ENCODE data around the gene PLEKHG1. TPM values are rescaled to one million over a fixed set of nuclear protein-coding genes. Genes with fewer than 3 reads are reported as not detected.

The PLEKHG1 gene
- total and polyA plus RNA-seq, 4 donors, result 7.7 to 42.0 (median 24.4) TPM

- ATAC-seq (ENCODE audit: insufficient read depth, low FRiP score), result no peak
- peaks cover 0 to 3% (median 0%) of the 10 kb centered on the region in 4 donors for H3K9me3 ChIP-seq (ENCODE audit: control insufficient read depth in 4 of 4, insufficient read depth in 3 of 4, low read length in 3 of 4)
- TF ChIP-seq CTCF (IDR thresholded peaks at IDR 0.05; ENCODE audit: control extremely low read depth, extremely low read depth), result no peak
These were observed 30.5 kb upstream of the PLEKHG1 start for GRCh38 chr6:150569161-150569560.

GRCh38 chr6:150573041-150573681 is 26.5 kb upstream of the PLEKHG1 start:
- no peaks in the 10 kb centered on the region for H3K9me3 ChIP-seq (ENCODE audit: control insufficient read depth in 4 of 4, insufficient read depth in 3 of 4, low read length in 3 of 4)
- TF ChIP-seq CTCF (IDR thresholded peaks at IDR 0.05; ENCODE audit: control extremely low read depth, extremely low read depth), result no peak
- H3K27ac ChIP-seq (ENCODE audit: low read depth in 1 of 2, low read length in 1 of 2), result no peak overlapping the region
- ATAC-seq (ENCODE audit: insufficient read depth, low FRiP score) (peak; percentile 50), DNase-seq (peak in 1 of 3 donors; percentile 30)
- H3K4me1 ChIP-seq (ENCODE audit: control insufficient read depth in 5 of 5, insufficient read depth in 5 of 5, low read length in 5 of 5), result peaks cover 0 to 20% (median 6%) of the 10 kb centered on the region in 5 donors
- H3K27me3 ChIP-seq (ENCODE audit: control insufficient read depth in 3 of 3, insufficient read depth in 3 of 3, low read length in 2 of 3), result peaks cover 0 to 39% (median 27%) of the 10 kb centered on the region in 3 donors
- 47 to 59% methylated on average over 10 of the region's 10 CpGs for WGBS, 2 donors
- H3K36me3 ChIP-seq (ENCODE audit: control insufficient read depth in 4 of 4, insufficient read depth in 4 of 4, low read length in 4 of 4), result no peaks in the 10 kb centered on the region
- no peak overlapping the region for H3K9ac ChIP-seq (ENCODE audit: insufficient read depth in 1 of 2, low read length in 2 of 2)
- no peak overlapping the region for H3K4me3 ChIP-seq

More at GRCh38 chr6:150569161-150569560, 30.5 kb upstream of the PLEKHG1 start:
- H3K4me3 ChIP-seq, result no peak overlapping the region
- no peaks in the 10 kb centered on the region for H3K36me3 ChIP-seq (ENCODE audit: control insufficient read depth in 4 of 4, insufficient read depth in 4 of 4, low read length in 4 of 4)
- H3K9ac ChIP-seq (ENCODE audit: insufficient read depth in 1 of 2, low read length in 2 of 2), result no peak overlapping the region
- 76 to 85% methylated on average over 2 of the region's 2 CpGs for WGBS, 2 donors
- no peak overlapping the region for H3K27ac ChIP-seq (ENCODE audit: low read depth in 1 of 2, low read length in 1 of 2)
- peaks cover 0 to 19% (median 17%) of the 10 kb centered on the region in 3 donors for H3K27me3 ChIP-seq (ENCODE audit: control insufficient read depth in 3 of 3, insufficient read depth in 3 of 3, low read length in 2 of 3)
- H3K4me1 ChIP-seq (ENCODE audit: control insufficient read depth in 5 of 5, insufficient read depth in 5 of 5, low read length in 5 of 5), result peaks cover 0 to 32% (median 10%) of the 10 kb centered on the region in 5 donors
- DNase-seq, result peak in 2 of 3 donors; percentile 86 to 87

GRCh38 chr6:150575836-150576235 is 23.8 kb upstream of the PLEKHG1 start:
- Histone ChIP-seq H3K27me3 (ENCODE audit: control insufficient read depth in 3 of 3, insufficient read depth in 3 of 3, low read length in 2 of 3) (peaks cover 0 to 42% (median 24%) of the 10 kb centered on the region in 3 donors), H3K36me3 (ENCODE audit: control insufficient read depth in 4 of 4, insufficient read depth in 4 of 4, low read length in 4 of 4) (no peaks in the 10 kb centered on the region), H3K9me3 (ENCODE audit: control insufficient read depth in 4 of 4, insufficient read depth in 3 of 4, low read length in 3 of 4) (no peaks in the 10 kb centered on the region), H3K27ac (ENCODE audit: low read depth in 1 of 2, low read length in 1 of 2) (no peak overlapping the region), H3K4me3 (no peak overlapping the region), H3K9ac (ENCODE audit: insufficient read depth in 1 of 2, low read length in 2 of 2) (no peak overlapping the region), H3K4me1 (ENCODE audit: control insufficient read depth in 5 of 5, insufficient read depth in 5 of 5, low read length in 5 of 5) (peaks cover 0 to 9% (median 3%) of the 10 kb centered on the region in 5 donors)
- ATAC-seq (ENCODE audit: insufficient read depth, low FRiP score) (no peak), DNase-seq (no peak)
- TF ChIP-seq CTCF (IDR thresholded peaks at IDR 0.05; ENCODE audit: control extremely low read depth, extremely low read depth), result no peak
- WGBS, 2 donors, result 90 to 91% methylated on average over 6 of the region's 6 CpGs
